Measurements from ENCODE around the gene CD6.

Gene CD6

GRCh38 chr11:61066645-61067044 is 95.2 kb downstream of the CD6 start:
- Histone ChIP-seq H3K36me3 (ENCODE audit: insufficient read depth, low read length) (no peaks in the 10 kb centered on the region), H3K4me3 (ENCODE audit: low read depth in 1 of 2, low read length in 2 of 2) (no peak overlapping the region), H3K27ac (ENCODE audit: low read depth, low read length) (no peak overlapping the region), H3K9me3 (ENCODE audit: low read length) (no peaks in the 10 kb centered on the region), H3K4me1 (ENCODE audit: insufficient read depth, low read length) (no peaks in the 10 kb centered on the region), H3K27me3 (ENCODE audit: control insufficient read depth in 1 of 2, insufficient read depth in 2 of 2, low read length in 2 of 2) (no peaks in the 10 kb centered on the region), H3K9ac (ENCODE audit: low read length) (no peak overlapping the region)

DNA sequence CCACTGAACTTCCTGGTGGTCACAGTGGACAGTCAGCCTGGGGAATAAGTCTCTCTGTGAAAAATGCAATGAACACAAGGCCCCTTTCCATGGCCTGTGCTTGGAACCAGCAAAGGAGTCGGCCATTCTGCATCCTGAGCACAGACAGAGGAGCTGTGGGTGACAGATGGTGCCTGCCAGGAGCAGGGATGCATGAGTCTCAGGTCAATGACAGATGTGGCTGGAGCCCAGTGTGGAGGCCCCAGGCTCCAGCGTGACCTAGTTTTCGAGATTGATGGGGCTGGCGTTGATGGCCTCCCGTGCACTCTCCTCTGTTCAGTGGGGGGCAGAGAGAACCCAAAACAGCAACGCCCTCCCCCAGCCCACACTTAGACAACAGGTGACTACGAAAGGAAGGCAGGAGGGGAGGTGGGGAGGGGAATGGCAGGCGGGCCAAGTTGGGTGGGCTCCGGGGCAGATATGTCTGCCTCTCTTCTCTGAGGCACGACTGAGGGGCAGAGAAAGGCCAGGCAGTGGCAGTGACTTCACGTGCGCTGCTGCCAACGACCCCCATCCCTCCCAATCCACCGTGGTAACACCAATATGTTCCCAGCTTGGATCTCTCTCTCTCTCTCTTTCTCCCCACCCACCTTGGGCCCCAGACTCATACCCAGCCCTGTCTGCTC is 96.4 kb downstream of the CD6 start:
- H3K27ac ChIP-seq (ENCODE audit: low read depth, low read length) = no peak overlapping the region
- H3K9ac ChIP-seq (ENCODE audit: low read length) = no peak overlapping the region
- H3K4me1 ChIP-seq (ENCODE audit: insufficient read depth, low read length) = no peaks in the 10 kb centered on the region
- H3K4me3 ChIP-seq (ENCODE audit: low read depth in 1 of 2, low read length in 2 of 2) = no peak overlapping the region
- no peaks in the 10 kb centered on the region for H3K27me3 ChIP-seq (ENCODE audit: control insufficient read depth in 1 of 2, insufficient read depth in 2 of 2, low read length in 2 of 2)
- H3K9me3 ChIP-seq (ENCODE audit: low read length) = no peaks in the 10 kb centered on the region
- H3K36me3 ChIP-seq (ENCODE audit: insufficient read depth, low read length) = no peaks in the 10 kb centered on the region

DNA sequence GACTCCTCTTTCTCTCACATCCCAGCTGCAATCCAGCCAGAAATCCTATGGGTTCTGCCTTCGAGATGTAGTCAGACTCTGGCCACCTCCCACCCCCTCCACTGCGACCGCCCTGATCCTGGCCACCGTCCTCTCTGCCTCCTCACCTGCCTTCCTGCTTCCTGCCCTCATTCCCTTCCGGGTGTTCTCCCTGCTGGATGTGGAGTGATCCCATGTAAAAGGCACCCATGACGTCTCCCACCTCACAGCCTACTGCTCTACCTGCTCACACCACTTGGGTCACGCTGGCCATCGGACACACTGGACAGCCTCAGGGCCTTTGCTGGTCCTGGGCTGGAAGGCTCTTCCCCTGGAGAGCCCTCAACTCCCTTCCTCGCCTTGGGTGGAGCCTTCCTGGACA is 97.1 kb downstream of the CD6 start:
- H3K27ac ChIP-seq (ENCODE audit: low read depth, low read length) = no peak overlapping the region
- H3K36me3 ChIP-seq (ENCODE audit: insufficient read depth, low read length) = no peaks in the 10 kb centered on the region
- no peaks in the 10 kb centered on the region for H3K9me3 ChIP-seq (ENCODE audit: low read length)
- no peaks in the 10 kb centered on the region for H3K4me1 ChIP-seq (ENCODE audit: insufficient read depth, low read length)
- no peaks in the 10 kb centered on the region for H3K27me3 ChIP-seq (ENCODE audit: control insufficient read depth in 1 of 2, insufficient read depth in 2 of 2, low read length in 2 of 2)
- no peak overlapping the region for H3K4me3 ChIP-seq (ENCODE audit: low read depth in 1 of 2, low read length in 2 of 2)
- H3K9ac ChIP-seq (ENCODE audit: low read length) = no peak overlapping the region

DNA sequence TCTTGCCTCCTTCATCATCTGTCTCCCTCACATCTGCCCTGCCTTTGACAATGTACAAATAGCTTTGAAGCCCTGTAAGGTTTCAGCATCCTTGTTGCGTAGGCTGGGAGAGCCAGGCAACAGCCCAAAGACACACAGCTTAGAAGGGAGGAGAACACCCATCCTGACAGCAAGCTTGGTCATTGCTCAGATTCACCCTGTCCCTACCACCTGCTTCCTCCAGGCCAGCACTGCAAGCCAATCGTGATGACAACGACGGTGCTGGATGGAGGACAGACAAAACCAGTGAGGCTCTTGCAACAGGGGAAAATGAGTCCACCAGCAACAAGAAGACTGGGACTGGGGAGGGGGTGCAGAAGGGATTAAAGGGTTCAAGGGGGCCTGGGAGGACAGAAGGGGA is 97.9 kb downstream of the CD6 start:
- no peak overlapping the region for H3K4me3 ChIP-seq (ENCODE audit: low read depth in 1 of 2, low read length in 2 of 2)
- H3K9ac ChIP-seq (ENCODE audit: low read length) = no peak overlapping the region
- H3K27me3 ChIP-seq (ENCODE audit: control insufficient read depth in 1 of 2, insufficient read depth in 2 of 2, low read length in 2 of 2) = no peaks in the 10 kb centered on the region
- no peak overlapping the region for H3K27ac ChIP-seq (ENCODE audit: low read depth, low read length)
- no peaks in the 10 kb centered on the region for H3K9me3 ChIP-seq (ENCODE audit: low read length)
- H3K4me1 ChIP-seq (ENCODE audit: insufficient read depth, low read length) = no peaks in the 10 kb centered on the region
- no peaks in the 10 kb centered on the region for H3K36me3 ChIP-seq (ENCODE audit: insufficient read depth, low read length)

All from muscle layer of colon (tissue), 2 donors.